Measurements from ENCODE around the gene ITPR1. TPM values are rescaled to one million over a fixed set of nuclear protein-coding genes. Genes with fewer than 3 reads are reported as not detected.

ITPR1 gene
- total RNA-seq, 2 experiments from 2014 or later = 84.4 to 104 TPM

- DNase-seq (ENCODE audit: low spot score) = no peak
- BruUV-seq (replicated peaks) = no TSS peak
- H3K4me1 ChIP-seq (ENCODE audit: insufficient read depth, low read length, poor library complexity, severe bottlenecking) = no peaks in the 10 kb centered on the region
- no peak overlapping the region for H2AFZ ChIP-seq (ENCODE audit: low read length)
- ChIA-PET POLR2A (interaction anchor here (0.5 to 1.3 kb wide), 2 partner anchors 11 to 20 kb away, joined by 6 to 8 read pairs; no protein-coding TSS in a partner anchor), CTCF (ENCODE audit: unreplicated experiment) (no interaction called here)
- H3K9me2 ChIP-seq (ENCODE audit: insufficient read depth, low read length) = no peaks in the 10 kb centered on the region
- H3K4me3 ChIP-seq (ENCODE audit: low read depth, low read length, poor library complexity, severe bottlenecking) = no peak overlapping the region
- no peaks in the 10 kb centered on the region for H3K36me3 ChIP-seq (ENCODE audit: insufficient read depth, low read length)
- TF ChIP-seq EZH2phosphoT487 (IDR thresholded peaks at IDR 0.05; ENCODE audit: borderline replicate concordance, low read depth, low read length) (no peak), CTCF (conservative IDR thresholded peaks at IDR 0.05; ENCODE audit: low read length) (no peak)
- no peaks in the 10 kb centered on the region for H3K9me3 ChIP-seq (ENCODE audit: low read length)
- H3K79me2 ChIP-seq (ENCODE audit: insufficient read depth, low read depth, low read length) = no peaks in the 10 kb centered on the region
- intact Hi-C loops (cut with micrococcal nuclease; ENCODE audit: unreplicated experiment) = no loop called here
- H3K4me2 ChIP-seq (ENCODE audit: low read length) = no peak overlapping the region
- H3K27ac ChIP-seq (ENCODE audit: low read depth, low read length, poor library complexity, severe bottlenecking) = no peak overlapping the region
- H4K20me1 ChIP-seq (ENCODE audit: insufficient read depth, low read length) = no peaks in the 10 kb centered on the region
Measured at GRCh38 chr3:4849739-4850138, 356.6 kb downstream of the ITPR1 start.

DNA sequence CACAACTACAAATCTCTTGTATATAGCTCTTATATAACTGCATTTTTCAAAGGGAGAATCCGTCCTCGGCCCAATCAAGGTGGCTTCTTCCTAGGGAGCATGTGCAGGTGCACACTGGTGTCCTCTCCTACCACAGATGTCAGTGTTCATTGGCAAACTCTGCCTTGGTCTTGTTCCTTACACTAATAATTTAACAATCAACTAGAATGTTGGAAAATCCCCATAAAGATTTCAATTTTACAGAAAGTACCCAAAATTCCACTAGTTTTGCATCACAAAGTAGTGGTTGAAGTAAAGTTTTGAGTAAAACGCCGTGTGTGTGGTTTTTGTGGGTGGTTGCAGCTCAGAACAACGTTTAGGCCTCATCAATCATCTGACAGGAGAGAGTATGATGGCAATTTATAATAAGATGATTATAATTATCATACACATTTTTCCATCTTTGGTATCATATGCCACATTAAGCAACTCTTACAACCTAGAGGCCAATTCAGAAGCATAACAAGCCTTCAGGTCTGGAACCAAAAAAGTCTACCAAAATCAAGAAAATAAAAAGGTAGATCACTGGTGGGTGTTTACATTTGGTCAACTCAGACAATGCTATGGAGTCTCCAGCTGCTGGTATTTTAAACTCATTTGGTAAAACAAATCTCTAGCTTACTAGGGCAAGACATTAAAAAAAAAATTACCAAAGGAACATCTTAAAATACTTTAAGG, 357.2 kb downstream of the ITPR1 start:
- intact Hi-C loops (cut with micrococcal nuclease; ENCODE audit: unreplicated experiment) = no loop called here
- H3K27ac ChIP-seq (ENCODE audit: low read depth, low read length, poor library complexity, severe bottlenecking) = no peak overlapping the region
- no peaks in the 10 kb centered on the region for H3K9me2 ChIP-seq (ENCODE audit: insufficient read depth, low read length)
- no peaks in the 10 kb centered on the region for H3K9me3 ChIP-seq (ENCODE audit: low read length)
- H3K4me1 ChIP-seq (ENCODE audit: insufficient read depth, low read length, poor library complexity, severe bottlenecking) = no peaks in the 10 kb centered on the region
- DNase-seq (ENCODE audit: low spot score) = no peak
- H2AFZ ChIP-seq (ENCODE audit: low read length) = no peak overlapping the region
- H3K4me3 ChIP-seq (ENCODE audit: low read depth, low read length, poor library complexity, severe bottlenecking) = no peak overlapping the region
- no peaks in the 10 kb centered on the region for H3K36me3 ChIP-seq (ENCODE audit: insufficient read depth, low read length)
- CTCF ChIA-PET (ENCODE audit: unreplicated experiment) = no interaction called here
- TF ChIP-seq CTCF (conservative IDR thresholded peaks at IDR 0.05; ENCODE audit: low read length) (no peak), EZH2phosphoT487 (IDR thresholded peaks at IDR 0.05; ENCODE audit: borderline replicate concordance, low read depth, low read length) (no peak)
- no peak overlapping the region for H3K4me2 ChIP-seq (ENCODE audit: low read length)
- BruUV-seq (replicated peaks) = no TSS peak
- H4K20me1 ChIP-seq (ENCODE audit: insufficient read depth, low read length) = no peaks in the 10 kb centered on the region
- POLR2A ChIA-PET = interaction anchor here (0.5 to 1.3 kb wide), 3 partner anchors 12 to 66 kb away, joined by 3 to 8 read pairs (median 6); no protein-coding TSS in a partner anchor
- H3K79me2 ChIP-seq (ENCODE audit: insufficient read depth, low read depth, low read length) = no peaks in the 10 kb centered on the region

GRCh38 chr3:4850928-4851265, 357.7 kb downstream of the ITPR1 start:
- POLR2A ChIA-PET = interaction anchor here (0.9 to 1.3 kb wide), 2 partner anchors 12 to 66 kb away, joined by 3 to 6 read pairs; no protein-coding TSS in a partner anchor
- H3K4me2 ChIP-seq (ENCODE audit: low read length) = no peak overlapping the region
- intact Hi-C loops (cut with micrococcal nuclease; ENCODE audit: unreplicated experiment) = no loop called here
- H3K4me1 ChIP-seq (ENCODE audit: insufficient read depth, low read length, poor library complexity, severe bottlenecking) = no peaks in the 10 kb centered on the region
- CTCF ChIA-PET (ENCODE audit: unreplicated experiment) = no interaction called here
- no peaks in the 10 kb centered on the region for H3K36me3 ChIP-seq (ENCODE audit: insufficient read depth, low read length)
- no peak overlapping the region for H2AFZ ChIP-seq (ENCODE audit: low read length)
- TF ChIP-seq CTCF (conservative IDR thresholded peaks at IDR 0.05; ENCODE audit: low read length) = no peak
- TF ChIP-seq EZH2phosphoT487 (IDR thresholded peaks at IDR 0.05; ENCODE audit: borderline replicate concordance, low read depth, low read length) = no peak
- no peaks in the 10 kb centered on the region for H3K9me2 ChIP-seq (ENCODE audit: insufficient read depth, low read length)
- no peak overlapping the region for H3K4me3 ChIP-seq (ENCODE audit: low read depth, low read length, poor library complexity, severe bottlenecking)
- no peak for DNase-seq (ENCODE audit: low spot score)
- BruUV-seq (replicated peaks) = no TSS peak
- no peaks in the 10 kb centered on the region for H3K79me2 ChIP-seq (ENCODE audit: insufficient read depth, low read depth, low read length)
- no peaks in the 10 kb centered on the region for H4K20me1 ChIP-seq (ENCODE audit: insufficient read depth, low read length)
- H3K9me3 ChIP-seq (ENCODE audit: low read length) = no peaks in the 10 kb centered on the region
- no peak overlapping the region for H3K27ac ChIP-seq (ENCODE audit: low read depth, low read length, poor library complexity, severe bottlenecking)
